GM12865 (cell line): ENCODE measurements around the gene INSYN2B.

Experiments
- DNase-seq: peaks from one replicate; pipeline ENCODE4 v3.0.0; 2010; ENCODE audit warnings: low read depth
- H3K4me3 ChIP-seq: 2 replicates; pipeline ENCODE4 v1.5.1; 2011; ENCODE audit warnings: mild to moderate bottlenecking, low read depth, low read length, control low read depth
- CTCF ChIP-seq: IDR thresholded peaks from 2 replicates; pipeline ENCODE4 v1.5.1; 2011; ENCODE audit warnings: low read length, control low read depth, low read depth, inconsistent platforms; ENCODE audit not compliant: insufficient read depth; ENCODE audit errors: missing control alignments

INSYN2B gene

GRCh38 chr5:170010595-170010994 is 30.3 kb upstream of the INSYN2B start:
- TF ChIP-seq CTCF = no peak
- DNase-seq = no peak
- H3K4me3 ChIP-seq = no peak overlapping the region

- TF ChIP-seq CTCF = no peak
- no peak overlapping the region for H3K4me3 ChIP-seq
- no peak for DNase-seq
Measured at GRCh38 chr5:170008376-170008775, 28.1 kb upstream of the INSYN2B start.

- no peak for DNase-seq
- no peak overlapping the region for H3K4me3 ChIP-seq
- TF ChIP-seq CTCF = no peak
Measured at GRCh38 chr5:170006021-170006420, 25.7 kb upstream of the INSYN2B start.

- H3K4me3 ChIP-seq = no peak overlapping the region
- no peak for DNase-seq
- TF ChIP-seq CTCF = no peak
Measured at GRCh38 chr5:170000155-170000554, 19.9 kb upstream of the INSYN2B start.

- H3K4me3 ChIP-seq = no peak overlapping the region
- DNase-seq = no peak
- no peak for TF ChIP-seq CTCF
Measured at GRCh38 chr5:169999621-170000020, 19.3 kb upstream of the INSYN2B start.

GRCh38 chr5:169997798-169998197 is 17.5 kb upstream of the INSYN2B start:
- no peak for TF ChIP-seq CTCF
- DNase-seq = peak; percentile 15
- no peak overlapping the region for H3K4me3 ChIP-seq

- H3K4me3 ChIP-seq = no peak overlapping the region
- no peak for TF ChIP-seq CTCF
- no peak for DNase-seq
Measured at GRCh38 chr5:169993485-169993790, 13.1 kb upstream of the INSYN2B start.
